K562 (cell line): ENCODE results near the gene PPM1F. TPM values are rescaled to one million over a fixed set of nuclear protein-coding genes. Genes with fewer than 3 reads are reported as not detected.
A peak's percentile ranks its signal among the peaks of the same experiment; 100 is the strongest.

Experiments
- ATAC-seq: fragments of 200-7000 bp; cut with Tn5 transposase; 3 replicates; pipeline ENCODE4 v1.9.1; 2020; ENCODE audit warnings: moderate library complexity
- BruUV-seq: library from RNA; stranded (reverse); fragments of 400-500 nt; replicated peaks from 2 replicates; lab custom pipeline; 2021; lab: Mats Ljungman, UMichigan
- CTCF ChIA-PET: fragments of 300-600 bp; formaldehyde crosslinking; extraction: SDS; loops from one replicate; lab custom pipeline; 2021; ENCODE audit warnings: low intra/inter-chr PET ratio; lab: Yijun Ruan, JAX
- POLR2A ChIA-PET: fragments of 300-600, 350-650 bp; sonication (Branson Sonifier 250); formaldehyde crosslinking; extraction: SDS; loops from one replicate; lab custom pipeline; 2021; ENCODE audit warnings: antibody characterized with exemption, inconsistent platforms; lab: Yijun Ruan, JAX
- DNase-seq, 4 experiments: peaks; one replicate each; pipeline versions ENCODE4 v3.0.0 to v3.0.0-alpha.2; 2011 to 2018; ENCODE audit warnings: low spot score in 3 of 4, mixed read lengths in 3 of 4; ENCODE audit errors: extremely low read depth in 1 of 4
- FAIRE-seq: peaks from 2 replicates; lab custom pipeline; 2011; peaks lifted over from hg19 to GRCh38; lab: Jason Lieb, UNC
- H2AFZ ChIP-seq: 2 replicates; pipeline ENCODE4 v1.6.0; 2011; ENCODE audit warnings: low read depth, low read length, control low read depth, inconsistent platforms
- H3K27ac ChIP-seq: fragments of 200-600 bp; 3 replicates; pipeline ENCODE4 v1.8.0; 2011; ENCODE audit warnings: low read depth, mild to moderate bottlenecking, control low read depth, inconsistent platforms, low read length, moderate library complexity, mixed read lengths; ENCODE audit errors: extremely low read depth
- H3K27me3 ChIP-seq, 2 experiments: fragments of 300-600 bp in 1 of 2; 2 replicates in 1 of 2; 3 replicates in 1 of 2; pipeline versions ENCODE4 v1.6.0 to v1.8.0; 2011; ENCODE audit warnings: inconsistent platforms in 2 of 2, low read length in 2 of 2, mild to moderate bottlenecking in 1 of 2, mixed read lengths in 1 of 2, moderate library complexity in 1 of 2; ENCODE audit not compliant: control insufficient read depth in 2 of 2, insufficient read depth in 2 of 2
- H3K36me3 ChIP-seq: fragments of 300-600 bp; 3 replicates; pipeline ENCODE4 v1.8.0; 2011; ENCODE audit warnings: mild to moderate bottlenecking, low read length, inconsistent platforms; ENCODE audit not compliant: control insufficient read depth, insufficient read depth
- H3K4me1 ChIP-seq, 2 experiments: fragments of 200-600 bp in 1 of 2; replicated peaks in 1 of 2; 2 replicates in 1 of 2; 3 replicates in 1 of 2; pipeline versions ENCODE4 v1.5.1 to v1.8.0; 2011; ENCODE audit warnings: inconsistent platforms in 2 of 2, low read length in 2 of 2, mild to moderate bottlenecking in 1 of 2, mixed read lengths in 1 of 2, moderate library complexity in 1 of 2; ENCODE audit not compliant: control insufficient read depth in 2 of 2, insufficient read depth in 2 of 2
- H3K4me2 ChIP-seq: 2 replicates; pipeline ENCODE4 v1.6.1; 2011; ENCODE audit warnings: low read length, control low read depth, inconsistent platforms, mixed read lengths; ENCODE audit not compliant: insufficient read depth
- H3K4me3 ChIP-seq: fragments of 200-600 bp; sonication (generic), shearing (Covaris generic); 2 replicates; pipeline ENCODE4 v1.5.1; 2016; ENCODE audit warnings: control low read depth, inconsistent platforms
- H3K79me2 ChIP-seq: fragments of 200-600 bp; 3 replicates; pipeline ENCODE4 v1.8.0; 2011; ENCODE audit warnings: low read length, inconsistent platforms; ENCODE audit not compliant: control insufficient read depth, insufficient read depth
- H3K9ac ChIP-seq, 2 experiments: 2 replicates each; pipeline versions ENCODE4 v1.6.0 to v1.6.1; 2011; ENCODE audit warnings: low read depth in 2 of 2, low read length in 2 of 2, control low read depth in 1 of 2, inconsistent platforms in 1 of 2, mild to moderate bottlenecking in 1 of 2, mixed read lengths in 1 of 2; ENCODE audit not compliant: insufficient read depth in 1 of 2
- H3K9me1 ChIP-seq: one replicate; pipeline ENCODE4 v1.6.0; 2011; ENCODE audit warnings: inconsistent platforms, mild to moderate bottlenecking, low read length, moderate library complexity; ENCODE audit not compliant: control insufficient read depth, insufficient read depth
- H3K9me3 ChIP-seq: replicated peaks from 2 replicates; pipeline ENCODE4 v1.5.1; 2011; ENCODE audit warnings: low read depth, low read length, inconsistent platforms; ENCODE audit not compliant: control insufficient read depth, insufficient read depth
- H4K20me1 ChIP-seq: replicated peaks from 2 replicates; pipeline ENCODE4 v1.6.1; 2011; ENCODE audit warnings: low read length, inconsistent platforms, mixed read lengths; ENCODE audit not compliant: control insufficient read depth, insufficient read depth
- CHD2 ChIP-seq: IDR thresholded peaks from 2 replicates; pipeline ENCODE4 v1.6.1; 2011; ENCODE audit warnings: low read depth, low read length
- FOXK1 ChIP-seq: sonication (generic); formaldehyde crosslinking; IDR thresholded peaks from 2 replicates; pipeline ENCODE4 v1.8.0; 2022; ENCODE audit warnings: missing genetic modification reagents, mild to moderate bottlenecking, borderline replicate concordance
- GABPB1 ChIP-seq: sonication (generic); formaldehyde crosslinking; IDR thresholded peaks from 2 replicates; pipeline ENCODE4 v1.8.0; 2022; ENCODE audit warnings: mild to moderate bottlenecking, missing genetic modification reagents
- KDM2B ChIP-seq: fragments of 250-450 bp; sonication (Bioruptor Pico); IDR thresholded peaks from 2 replicates; pipeline ENCODE4 v1.8.0; 2021; ENCODE audit warnings: mild to moderate bottlenecking, moderate library complexity
- MYNN ChIP-seq, 2 experiments: sonication (generic); formaldehyde crosslinking in 1 of 2; IDR thresholded peaks; 2 replicates each; pipeline versions ENCODE4 v1.5.0 to v1.6.1; 2016 to 2020; ENCODE audit warnings: antibody characterized with exemption in 1 of 2, missing genetic modification reagents in 1 of 2
- NCOA6 ChIP-seq: fragments of 450-650 bp; IDR thresholded peaks from 2 replicates; pipeline ENCODE4 v1.6.1; 2017; ENCODE audit warnings: mild to moderate bottlenecking
- PCBP1 ChIP-seq: fragments of 200-400 bp; formaldehyde crosslinking; IDR thresholded peaks from 2 replicates; pipeline ENCODE4 v1.6.1; 2018; ENCODE audit warnings: mild to moderate bottlenecking, low read depth, low read length; ENCODE audit not compliant: poor library complexity, severe bottlenecking
- PHB2 ChIP-seq: fragments of 450-650 bp; IDR thresholded peaks from 2 replicates; pipeline ENCODE4 v1.6.1; 2017; ENCODE audit warnings: low read depth
- PURB ChIP-seq: sonication (generic); formaldehyde crosslinking; IDR thresholded peaks from 2 replicates; pipeline ENCODE4 v1.9.0; 2021; ENCODE audit warnings: low read depth, mild to moderate bottlenecking, missing genetic modification reagents
- RCOR1 ChIP-seq, 2 experiments: IDR thresholded peaks; 2 replicates each; pipeline ENCODE4 v1.6.1; 2012; ENCODE audit warnings: low read depth in 2 of 2, low read length in 2 of 2, borderline replicate concordance in 1 of 2, improper control_type of control experiment in 1 of 2
- SMAD1 ChIP-seq: fragments of 150-350 bp; IDR thresholded peaks from 2 replicates; pipeline ENCODE4 v1.6.1; 2014; ENCODE audit warnings: low read length, low read depth; ENCODE audit not compliant: partially characterized antibody
- TBL1XR1 ChIP-seq, 2 experiments: IDR thresholded peaks; 2 replicates each; pipeline ENCODE4 v1.6.1; 2012; ENCODE audit warnings: improper control_type of control experiment in 2 of 2, low read length in 2 of 2, mild to moderate bottlenecking in 1 of 2
- ZFP30 ChIP-seq: fragments of 250-450 bp; sonication (Bioruptor Pico); IDR thresholded peaks from 2 replicates; pipeline ENCODE4 v1.8.0; 2022; ENCODE audit warnings: moderate library complexity, mild to moderate bottlenecking, inconsistent platforms, borderline replicate concordance
- ZFP91 ChIP-seq: sonication (generic); formaldehyde crosslinking; IDR thresholded peaks from 2 replicates; pipeline ENCODE4 v1.8.0; 2022; ENCODE audit warnings: mild to moderate bottlenecking, missing genetic modification reagents
- WGBS: fragments of 100-300 bp; shearing (Covaris generic); methylation state at CpG from one replicate; pipeline ENCODE4 v1.1.6; 2016; ENCODE audit warnings: low coverage, mixed read lengths; ENCODE audit not compliant: insufficient coverage; ENCODE audit errors: missing lambda C conversion rate; 5-methylcytosine and 5-hydroxymethylcytosine counted together
- in situ Hi-C: fragments of 300-500 bp; cut with MboI; formaldehyde crosslinking; loops from 4 replicates; pipeline ENCODE4 v1.15.0; 2018; ENCODE audit warnings: inconsistent platforms, mixed read lengths
- intact Hi-C: fragments of 100-400 bp; cut with micrococcal nuclease; formaldehyde crosslinking; loops from 2 replicates; pipeline ENCODE4 v1.14.2; 2022
- polyA plus RNA-seq, 8 experiments: library from polyadenylated mRNA; depleted of rRNA in 4 of 8; stranded (reverse) in 5 of 8; unstranded in 3 of 8; fragments of >200 nt; fragmentation: Nextera tagmentation in 2 of 8; fragmentation: Illumina TruSeq in 1 of 8; extraction: Ambion mirVana in 2 of 8; extraction: Trizol in 1 of 8; gene quantifications; 2 replicates each; pipeline versions ENCODE4 v1.2.1 to v1.2.3, GENCODE V29; 2011 to 2014; ENCODE audit warnings: inconsistent platforms in 1 of 8, missing spikeins in 1 of 8
- total RNA-seq, 7 experiments: library from RNA; depleted of rRNA in 6 of 7; stranded (reverse); fragments of >200 nt in 6 of 7; fragmentation: Illumina TruSeq in 2 of 7; extraction: Trizol in 2 of 7; gene quantifications; 2 replicates each; pipeline versions ENCODE4 v1.2.1 to v1.2.3, GENCODE V29; 2011 to 2021; ENCODE audit warnings: low replicate concordance in 1 of 7

PPM1F gene
- total and polyA plus RNA-seq, 9 of the 15 experiments (the other 6 are each of a cell fraction or from before 2014, with no cell fraction given), result 2.1 to 159 (median 64.0) TPM

- Histone ChIP-seq H3K9me1 (no peaks in the 10 kb centered on the region), H3K9me3 (no peaks in the 10 kb centered on the region), H3K27me3 (peaks cover 0 to 16% of the 10 kb centered on the region in 2 experiments; a peak in 3 of 5 replicates), H3K4me2 (no peak overlapping the region), H4K20me1 (no peaks in the 10 kb centered on the region), H3K27ac (no peak overlapping the region), H3K9ac (no peak overlapping the region), H3K4me3 (no peak overlapping the region), H3K79me2 (no peaks in the 10 kb centered on the region), H3K36me3 (no peaks in the 10 kb centered on the region), H3K4me1 (peaks cover 23 to 31% of the 10 kb centered on the region in 2 experiments; a peak in 4 of 5 replicates), H2AFZ (peak overlapping the region; percentile 49)
- WGBS, result 36% methylated on average over 5 of the region's 5 CpGs
- BruUV-seq, result no TSS peak
- FAIRE-seq, result no peak
- ATAC-seq, result peak; percentile 2; the same call in 2 of the 3 replicates
- in situ Hi-C loops, result no loop called here
- ChIA-PET CTCF (no interaction called here), POLR2A (interaction anchor here (0.6 to 22.7 kb wide), 14 partner anchors 8 to 1028 kb away, joined by 3 to 382 read pairs (median 4); partner anchors contain the start of gene TOP3B)
- intact Hi-C loops, result no loop called here
- TF ChIP-seq KDM2B (no peak), PURB (CRISPR knock-in tag) (0 out of 2 replicates have a peak, but pooled peaks have one; percentile 31)
- peak in 3 of 4 experiments; percentile 54 to 65 (median 56) for DNase-seq
Observed at GRCh38 chr22:21991774-21992173, 39.1 kb upstream of the PPM1F start.

- in situ Hi-C loops (no loop called here), intact Hi-C loops (no loop called here)
- 65% methylated on average over 6 of the region's 6 CpGs for WGBS
- no peak for ATAC-seq
- peak overlapping the region in 1 of 2 experiments; percentile 13; a peak in 2 of 4 replicates for H3K9ac ChIP-seq
- DNase-seq, result peak in 1 of 4 experiments; percentile 47
- BruUV-seq, result no TSS peak
- FAIRE-seq, result no peak
- H4K20me1 ChIP-seq, result no peaks in the 10 kb centered on the region
- H3K4me3 ChIP-seq, result no peak overlapping the region
- no peaks in the 10 kb centered on the region for H3K79me2 ChIP-seq
- peak overlapping the region; percentile 10; the same call in 1 of the 2 replicates for H2AFZ ChIP-seq
- no peaks in the 10 kb centered on the region for H3K9me3 ChIP-seq
- no peaks in the 10 kb centered on the region for H3K36me3 ChIP-seq
- POLR2A ChIA-PET, result interaction anchor here (0.6 to 22.7 kb wide), 15 partner anchors 8 to 1028 kb away, joined by 3 to 382 read pairs (median 4); partner anchors contain the start of gene TOP3B
- H3K27me3 ChIP-seq, result peaks cover 0 to 16% of the 10 kb centered on the region in 2 experiments; a peak in 3 of 5 replicates
- no peaks in the 10 kb centered on the region for H3K9me1 ChIP-seq
- CTCF ChIA-PET, result no interaction called here
- no peak overlapping the region for H3K27ac ChIP-seq
- H3K4me2 ChIP-seq, result no peak overlapping the region
- peaks cover 23 to 31% of the 10 kb centered on the region in 2 experiments; a peak in 4 of 5 replicates for H3K4me1 ChIP-seq
- TF ChIP-seq TBL1XR1 (IDR thresholded peaks at IDR 0.05; ENCODE audit: low read length in 2 of 2) (peak in 1 of 2 experiments; percentile 10; a peak in 1 of 4 replicates), MYNN (IDR thresholded peaks at IDR 0.05) (no peak), MYNN (CRISPR knock-in tag; IDR thresholded peaks at IDR 0.05) (no peak), ZFP30 (CRISPR knock-in tag) (no peak), ZFP91 (CRISPR knock-in tag) (0 out of 2 replicates have a peak, but pooled peaks have one; percentile 42), CHD2 (no peak), RCOR1 (IDR thresholded peaks at IDR 0.05; ENCODE audit: borderline replicate concordance in 1 of 2, low read depth in 2 of 2, low read length in 2 of 2) (no peak), PCBP1 (no peak), FOXK1 (CRISPR knock-in tag) (no peak), NCOA6 (no peak), GABPB1 (no peak), PHB2 (no peak), SMAD1 (no peak)
Observed at GRCh38 chr22:21991304-21991596, 38.6 kb upstream of the PPM1F start.
